Breast epithelium (tissue), 3 donors: Measurements from ENCODE around the gene TENM3.
"Not testable (repeated sequence)": the region's sequence is repeated elsewhere in the genome, so short reads cannot be mapped to it uniquely, and the experiment has no call there.

Experiments
- CTCF ChIP-seq, 3 donors: fragments of 450-650 bp; IDR thresholded peaks; one replicate each; pipeline ENCODE4 v1.5.1; 2016 to 2017; ENCODE audit warnings: antibody characterized with exemption in 3 of 3, mild to moderate bottlenecking in 3 of 3, moderate library complexity in 3 of 3
- POLR2A ChIP-seq: fragments of 450-650 bp; IDR thresholded peaks from one replicate; pipeline ENCODE4 v1.6.1; 2016; ENCODE audit warnings: antibody characterized with exemption, mild to moderate bottlenecking, moderate library complexity
- POLR2AphosphoS5 ChIP-seq, 3 donors: sonication (generic); formaldehyde crosslinking; IDR thresholded peaks; one replicate each; pipeline ENCODE4 v1.6.1; 2017; ENCODE audit warnings: antibody characterized with exemption in 3 of 3

- not testable (repeated sequence) for TF ChIP-seq CTCF (IDR thresholded peaks at IDR 0.05); POLR2A; POLR2AphosphoS5 (IDR thresholded peaks at IDR 0.05)
These were observed 570.9 kb downstream of the TENM3 start for GRCh38 chr4:182814065-182814464.
